ENCODE measurements around the gene HNRNPUL1.
A peak's percentile ranks its signal among the peaks of the same experiment; 100 is the strongest.

The HNRNPUL1 gene

GRCh38 chr19:41323023-41323422 is 58.9 kb downstream of the HNRNPUL1 start:
- no peak for DNase-seq (ENCODE audit: low read depth, low spot score)
- peak overlapping the region; percentile 76 for H3K27ac ChIP-seq

DNA sequence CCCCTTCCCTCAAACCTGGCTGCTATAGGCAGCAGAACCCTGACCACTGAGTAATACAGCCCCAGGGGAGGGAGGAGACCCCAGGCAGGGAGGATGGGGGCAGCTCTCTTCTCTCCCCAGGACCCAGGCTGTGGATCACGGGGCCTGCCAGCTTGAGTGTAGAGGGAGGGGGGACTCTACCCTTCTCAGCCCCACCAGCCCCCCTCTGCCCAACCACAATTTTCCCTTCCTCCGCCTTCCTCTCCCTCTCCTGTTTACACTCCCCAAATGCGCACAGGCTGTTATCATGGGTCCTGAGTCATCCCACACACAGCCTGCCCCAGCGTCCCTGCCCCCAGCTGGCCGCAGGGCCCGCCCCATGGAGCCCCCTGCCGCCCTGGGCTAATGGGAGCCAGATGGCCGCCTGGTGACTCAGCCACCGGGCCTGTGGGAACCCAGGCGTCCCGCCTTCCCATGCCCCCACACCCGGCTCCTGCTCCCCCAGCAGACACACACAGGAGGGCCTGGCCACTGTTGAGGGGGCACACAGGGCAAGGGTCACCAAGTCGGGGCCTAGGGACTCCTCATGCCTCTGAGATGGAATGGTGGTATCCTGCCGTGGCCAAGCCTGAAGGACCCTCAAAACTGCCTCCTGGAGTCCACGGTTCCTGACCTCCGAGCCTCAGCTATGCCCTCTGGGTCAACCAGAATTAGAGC is 59.4 kb downstream of the HNRNPUL1 start:
- H3K27ac ChIP-seq: peak overlapping the region; percentile 76
- DNase-seq (ENCODE audit: low read depth, low spot score): no peak

DNA sequence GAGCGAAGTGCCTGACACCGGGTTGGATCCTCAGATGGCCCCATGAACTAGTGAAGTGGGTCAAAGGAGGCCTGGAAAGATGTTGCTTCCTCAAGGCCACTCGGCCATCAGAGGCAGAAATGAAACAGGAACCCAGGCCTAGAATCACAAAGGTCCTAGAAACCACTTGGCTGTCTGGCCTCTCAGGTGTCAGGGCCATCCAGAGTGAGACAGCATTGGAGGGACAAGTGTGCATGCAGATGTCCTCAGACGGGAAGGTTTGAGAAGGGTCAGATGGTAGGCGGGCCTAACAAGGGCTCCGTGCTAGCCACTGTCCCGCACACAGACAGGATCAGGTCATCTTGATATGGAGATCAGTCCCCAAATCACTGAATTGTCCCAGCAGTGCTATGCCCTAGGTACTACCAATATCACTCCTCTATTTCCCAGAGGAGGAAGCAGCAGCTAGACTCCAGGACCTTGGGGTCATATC is 60.1 kb downstream of the HNRNPUL1 start:
- no peak for DNase-seq (ENCODE audit: low read depth, low spot score)
- peak overlapping the region; percentile 76 for H3K27ac ChIP-seq

DNA sequence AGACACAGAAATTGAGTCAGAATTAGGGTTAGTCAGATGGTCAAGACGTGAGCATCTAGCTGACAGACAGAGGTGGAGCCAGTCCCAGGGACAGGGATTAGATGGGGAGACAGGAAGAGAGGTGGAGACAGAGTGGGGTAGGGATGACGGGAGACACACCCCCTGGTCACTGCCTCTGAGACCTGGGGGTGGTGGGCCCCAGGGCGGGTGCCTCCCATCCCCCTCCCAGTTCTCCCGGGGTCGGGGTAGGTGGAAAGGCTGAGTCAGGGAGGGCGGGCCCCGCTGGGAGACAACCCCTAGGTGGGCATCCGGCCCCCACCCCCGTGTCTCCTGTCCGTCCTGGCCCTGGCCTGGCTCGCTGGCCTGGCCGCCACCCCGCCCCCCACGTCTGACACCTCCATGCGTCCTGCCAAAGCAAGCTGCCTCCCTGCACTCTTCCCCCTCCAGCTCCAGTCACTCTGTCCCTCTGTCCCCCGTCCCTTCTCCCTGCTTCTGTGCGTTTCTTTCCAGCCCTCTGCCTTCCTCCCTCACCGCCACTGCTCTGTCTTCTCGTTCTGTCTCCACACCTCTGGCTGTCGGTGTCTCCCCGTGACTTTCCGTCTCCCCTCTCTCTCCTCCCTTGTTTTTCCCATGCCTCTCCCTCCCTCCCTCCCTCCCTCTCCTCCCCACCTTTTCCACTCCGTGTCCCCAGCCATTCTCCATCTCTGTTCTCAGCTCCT is 60.9 kb downstream of the HNRNPUL1 start:
- no peak for DNase-seq (ENCODE audit: low read depth, low spot score)
- peak overlapping the region; percentile 76 for H3K27ac ChIP-seq

DNA sequence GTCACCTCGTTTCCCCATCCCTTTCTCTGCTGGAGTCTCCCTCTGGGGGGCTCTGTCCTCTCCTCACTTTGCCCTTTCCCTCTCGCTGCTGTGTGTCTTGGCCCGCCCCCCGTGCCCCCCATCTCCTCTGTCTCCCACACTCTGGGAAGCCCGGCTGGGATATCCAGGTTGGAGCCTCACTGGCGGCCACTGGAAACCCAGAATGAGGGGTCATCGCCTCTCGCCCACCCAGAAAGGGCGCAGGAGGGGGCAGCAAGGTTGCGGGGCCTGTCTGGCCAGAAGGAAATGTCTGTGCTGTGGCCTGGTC is 61.4 kb downstream of the HNRNPUL1 start:
- no peak for DNase-seq (ENCODE audit: low read depth, low spot score)
- H3K27ac ChIP-seq: peak overlapping the region; percentile 76

GRCh38 chr19:41325947-41326706 is 62.0 kb downstream of the HNRNPUL1 start:
- no peak for DNase-seq (ENCODE audit: low read depth, low spot score)
- peak overlapping the region; percentile 76 for H3K27ac ChIP-seq

- peak overlapping the region; percentile 76 for H3K27ac ChIP-seq
- no peak for DNase-seq (ENCODE audit: low read depth, low spot score)
Observed at GRCh38 chr19:41327076-41327575, 63.0 kb downstream of the HNRNPUL1 start.

GRCh38 chr19:41327576-41328156 is 63.5 kb downstream of the HNRNPUL1 start:
- peak; percentile 60 for DNase-seq (ENCODE audit: low read depth, low spot score)
- H3K27ac ChIP-seq: peak overlapping the region; percentile 76

DNA sequence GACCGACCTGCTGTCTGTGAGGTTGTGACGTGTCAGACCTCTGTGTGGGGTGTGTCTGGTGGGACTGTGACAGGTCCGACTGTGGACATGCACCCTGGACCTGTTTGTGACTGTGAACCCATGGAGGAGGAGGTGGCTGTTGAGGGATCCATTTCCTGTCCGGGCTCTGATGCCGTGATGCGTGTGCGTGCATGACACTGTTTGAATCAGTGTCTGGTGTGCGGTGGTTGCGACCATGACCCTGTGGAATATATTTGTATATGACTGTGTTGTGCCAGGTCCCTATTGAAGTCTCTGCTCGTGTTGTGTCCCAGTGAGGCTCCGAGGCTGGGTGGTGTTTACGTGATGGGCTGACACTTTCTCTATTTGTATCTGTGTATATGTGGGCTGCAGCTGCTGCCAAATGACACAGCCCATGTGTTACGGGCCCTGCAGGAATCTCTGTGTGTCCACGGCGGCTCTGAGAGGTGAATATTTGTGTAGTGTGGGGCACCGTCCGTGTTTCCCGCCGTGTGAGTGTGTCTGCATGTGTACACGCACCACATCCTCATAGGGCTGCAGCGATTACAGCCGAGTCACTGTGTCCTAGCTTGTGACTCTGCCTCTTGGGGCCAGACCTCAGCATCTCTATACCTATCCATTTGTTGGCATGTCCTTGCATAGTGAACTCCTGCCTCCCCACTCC is 64.1 kb downstream of the HNRNPUL1 start:
- H3K27ac ChIP-seq: peak overlapping the region; percentile 76
- no peak for DNase-seq (ENCODE audit: low read depth, low spot score)

GRCh38 chr19:41328842-41329225 is 64.7 kb downstream of the HNRNPUL1 start:
- peak overlapping the region; percentile 76 for H3K27ac ChIP-seq
- no peak for DNase-seq (ENCODE audit: low read depth, low spot score)

- H3K27ac ChIP-seq: no peak overlapping the region
- DNase-seq (ENCODE audit: low read depth, low spot score): no peak
Observed at GRCh38 chr19:41330481-41330880, 66.3 kb downstream of the HNRNPUL1 start.

- H3K27ac ChIP-seq: no peak overlapping the region
Observed at GRCh38 chr19:41330946-41331678, 66.9 kb downstream of the HNRNPUL1 start.

GRCh38 chr19:41332000-41332399 is 67.8 kb downstream of the HNRNPUL1 start:
- no peak for DNase-seq (ENCODE audit: low read depth, low spot score)
- no peak overlapping the region for H3K27ac ChIP-seq

More at GRCh38 chr19:41330946-41331678, 66.9 kb downstream of the HNRNPUL1 start:
- no peak for DNase-seq (ENCODE audit: low read depth, low spot score)

- no peak for DNase-seq (ENCODE audit: low read depth, low spot score)
- H3K27ac ChIP-seq: no peak overlapping the region
Observed at GRCh38 chr19:41332468-41332867, 68.3 kb downstream of the HNRNPUL1 start.

DNA sequence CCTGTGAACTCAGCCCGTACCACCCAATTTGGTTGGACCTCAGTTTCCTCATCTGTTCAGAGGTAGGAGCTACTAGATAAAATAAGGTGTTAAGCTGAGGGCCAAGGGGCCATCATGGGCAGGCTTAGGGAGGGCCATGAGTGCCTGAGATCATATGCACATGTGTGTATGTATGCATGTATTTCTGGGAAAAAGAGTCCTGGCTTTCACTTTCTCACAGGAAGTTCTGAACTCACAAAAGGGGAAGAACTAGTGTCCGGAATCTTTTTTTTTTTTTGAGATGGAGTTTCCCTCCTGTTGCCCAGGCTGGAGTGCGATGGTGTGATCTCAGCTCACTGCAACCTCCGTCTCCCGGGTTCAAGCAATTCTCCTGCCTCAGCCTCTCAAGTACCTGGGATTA is 70.6 kb downstream of the HNRNPUL1 start:
- DNase-seq (ENCODE audit: low read depth, low spot score): no peak
- no peak overlapping the region for H3K27ac ChIP-seq

DNA sequence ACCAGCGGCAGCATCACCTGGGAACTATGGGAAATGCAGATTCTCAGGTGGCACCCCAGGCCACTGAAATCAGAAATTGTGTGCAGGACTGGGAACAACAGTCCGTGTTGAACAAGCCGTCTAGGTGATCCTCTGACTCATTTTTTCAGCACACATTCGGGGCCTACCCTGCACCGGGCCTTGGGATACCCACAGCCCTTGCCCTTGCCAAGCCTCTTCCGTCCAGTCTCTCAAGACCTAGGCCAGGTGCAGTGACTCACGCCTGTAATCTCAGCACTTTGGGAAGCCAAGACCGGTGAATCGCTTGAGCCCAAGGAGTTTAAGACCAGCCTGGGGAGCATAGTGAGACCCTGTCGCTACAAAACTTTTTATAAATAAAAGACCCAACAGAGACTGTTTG is 71.3 kb downstream of the HNRNPUL1 start:
- H3K27ac ChIP-seq: no peak overlapping the region
- DNase-seq (ENCODE audit: low read depth, low spot score): no peak

- H3K27ac ChIP-seq: no peak overlapping the region
- no peak for DNase-seq (ENCODE audit: low read depth, low spot score)
Observed at GRCh38 chr19:41339936-41340335, 75.8 kb downstream of the HNRNPUL1 start.

DNA sequence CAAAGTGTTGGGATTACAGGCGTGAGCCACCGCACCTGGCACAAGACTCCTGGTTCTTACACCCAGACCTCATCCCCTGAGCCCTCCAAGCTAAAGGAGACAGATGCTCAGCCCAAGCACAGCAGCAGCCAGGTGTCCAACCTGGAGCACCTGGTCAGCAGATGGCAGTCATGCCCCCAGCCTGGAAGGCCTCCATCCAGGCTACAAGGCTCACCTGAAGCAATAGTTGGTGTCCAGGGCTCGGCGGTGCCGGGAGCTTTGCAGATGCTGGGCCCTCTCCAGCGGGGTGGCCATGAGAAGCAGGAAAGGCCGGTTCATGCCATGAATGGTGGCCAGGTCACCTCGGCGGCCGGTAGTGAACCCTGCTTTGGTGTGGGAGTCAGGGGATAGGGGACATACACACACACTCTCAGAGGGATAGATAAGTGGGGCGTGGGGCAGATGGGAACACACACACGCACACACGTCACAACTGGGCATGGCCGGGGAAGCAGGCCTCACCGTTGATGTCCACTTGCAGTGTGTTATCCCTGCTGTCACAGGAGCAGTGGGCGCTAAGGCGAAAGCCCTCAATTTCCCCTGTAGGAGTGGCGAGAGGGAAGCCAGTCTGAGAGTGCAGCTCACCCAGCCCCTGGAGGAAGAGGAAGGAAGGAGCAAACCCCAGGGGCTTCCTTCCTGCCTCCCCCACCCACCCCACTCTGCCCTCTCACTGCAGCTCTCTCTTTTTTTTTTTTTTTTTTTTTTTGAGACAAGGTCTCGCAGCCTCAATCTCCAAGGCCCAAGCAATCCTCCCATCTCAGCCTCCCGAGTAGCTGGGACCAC is 77.7 kb downstream of the HNRNPUL1 start:
- H3K27ac ChIP-seq: no peak overlapping the region
- DNase-seq (ENCODE audit: low read depth, low spot score): no peak

- DNase-seq (ENCODE audit: low read depth, low spot score): no peak
- H3K27ac ChIP-seq: no peak overlapping the region
Observed at GRCh38 chr19:41344162-41344561, 80.0 kb downstream of the HNRNPUL1 start.

Data from epithelial cell of prostate (primary cell).